HG02973 (cell line): Measurements from ENCODE around the gene NTRK3.
"Not testable (repeated sequence)": the region's sequence is repeated elsewhere in the genome, so short reads cannot be mapped to it uniquely, and the experiment has no call there.

Experiments used
- ATAC-seq: cut with Tn5 transposase; IDR thresholded peaks from one replicate; pipeline ENCODE4 v1.9.1; 2021; ENCODE audit warnings: moderate library complexity; ENCODE audit not compliant: unreplicated experiment

The NTRK3 gene

DNA sequence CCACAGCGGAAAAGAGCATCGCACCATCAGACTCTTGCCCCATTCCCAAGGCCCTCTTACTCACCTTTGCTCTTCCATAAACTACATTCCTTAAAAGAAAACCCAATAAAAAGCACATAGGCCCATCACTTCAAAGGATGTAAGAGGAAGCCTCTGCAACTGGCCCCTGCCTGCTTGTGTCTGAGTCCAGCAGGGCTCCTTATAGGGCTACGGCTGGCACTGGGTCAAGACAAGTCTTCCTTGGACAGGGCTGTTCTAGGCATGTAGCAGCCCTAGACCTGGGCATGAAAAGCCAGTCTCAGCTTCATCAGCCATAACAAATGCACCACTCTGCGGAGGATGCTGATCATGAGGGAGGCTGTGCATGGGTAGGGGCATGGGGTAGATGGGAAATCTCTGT is 218.3 kb downstream of the NTRK3 start:
- ATAC-seq: no peak

DNA sequence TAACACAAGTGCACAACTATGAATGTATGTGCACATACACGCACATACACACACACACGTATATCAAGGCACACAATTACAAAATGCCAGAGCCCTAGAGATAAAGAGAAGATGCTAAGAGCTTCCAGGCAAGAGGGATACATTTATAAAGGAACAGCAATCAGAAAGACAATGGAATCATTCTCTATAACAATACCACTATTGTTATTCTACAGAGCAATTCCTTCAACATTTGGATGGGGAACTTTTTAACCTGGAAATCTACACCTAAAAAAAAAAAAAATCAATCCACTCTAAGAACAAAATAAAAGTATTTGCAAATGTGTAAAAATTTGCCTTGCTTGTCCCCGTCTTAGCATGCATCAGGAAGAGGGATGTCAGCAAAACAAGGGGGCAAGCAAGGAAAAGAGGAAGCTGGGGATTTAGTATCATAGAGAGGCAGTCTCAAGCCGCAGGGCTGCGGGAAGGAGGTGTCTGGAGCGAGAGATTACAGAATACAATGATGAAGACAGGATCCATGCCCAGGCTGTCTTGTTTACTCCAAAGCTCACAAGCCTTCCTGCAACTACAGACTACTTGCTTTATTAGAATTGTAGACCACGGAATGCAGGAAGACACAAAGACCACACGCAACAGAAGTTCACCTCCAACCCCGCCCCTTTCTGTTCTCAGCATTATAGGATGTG is 220.2 kb downstream of the NTRK3 start:
- ATAC-seq: no peak

DNA sequence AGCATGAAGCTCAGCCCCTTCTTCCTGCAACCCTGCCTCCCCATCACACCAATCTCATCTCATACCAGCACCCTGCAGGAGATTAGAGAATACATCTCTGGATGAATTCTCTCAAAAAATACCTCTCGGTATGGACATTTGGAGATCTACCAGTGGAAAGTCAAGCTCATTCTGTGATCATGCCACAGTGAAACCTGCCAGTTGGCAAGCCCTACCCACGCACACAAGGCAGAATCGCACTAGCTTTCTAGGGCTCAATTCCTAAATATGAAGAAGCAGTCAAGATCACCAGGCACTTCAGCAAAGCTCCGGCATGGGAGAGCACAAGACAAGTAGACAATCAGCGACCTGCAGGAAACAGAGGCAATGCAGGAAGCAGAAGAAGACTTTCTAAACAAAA is 221.2 kb downstream of the NTRK3 start:
- ATAC-seq: no peak

DNA sequence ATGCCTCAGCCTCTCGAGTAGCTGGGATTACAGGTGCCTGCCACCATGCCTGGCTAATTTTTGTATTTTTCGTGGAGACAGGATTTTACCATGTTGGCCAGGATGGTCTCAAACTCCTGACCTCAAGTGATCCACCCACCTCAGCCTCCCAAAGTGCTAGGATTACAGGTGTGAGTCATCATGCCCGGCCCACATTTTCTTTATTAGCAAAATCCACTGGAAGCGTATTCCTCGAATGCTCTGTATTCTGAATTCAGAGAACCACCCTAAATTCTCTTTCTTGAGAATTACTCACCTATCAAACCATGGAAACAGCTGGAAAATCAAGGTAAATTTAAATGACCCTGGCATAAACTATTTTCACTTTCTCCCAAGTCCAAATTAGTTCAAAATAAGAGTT is 223.1 kb downstream of the NTRK3 start:
- ATAC-seq: not testable (repeated sequence)

DNA sequence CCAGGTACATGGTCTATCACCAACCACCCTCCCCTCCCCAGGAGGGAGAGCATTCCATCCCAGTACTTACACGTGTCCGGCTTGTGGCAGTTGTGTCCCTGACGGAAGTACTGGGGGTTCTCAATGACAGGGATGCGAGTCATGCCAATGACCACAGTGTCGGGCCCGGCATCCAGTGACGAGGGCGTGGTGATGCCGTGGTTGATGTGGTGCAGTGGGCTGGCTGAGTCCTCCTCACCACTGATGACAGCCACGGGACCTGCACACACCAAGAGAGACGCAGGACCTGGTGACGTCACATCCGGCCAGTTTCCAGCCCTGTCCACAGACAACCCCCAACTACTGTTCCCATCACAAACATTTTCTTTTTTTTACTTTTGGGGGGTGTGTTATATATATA is 223.8 kb downstream of the NTRK3 start:
- ATAC-seq: no peak

DNA sequence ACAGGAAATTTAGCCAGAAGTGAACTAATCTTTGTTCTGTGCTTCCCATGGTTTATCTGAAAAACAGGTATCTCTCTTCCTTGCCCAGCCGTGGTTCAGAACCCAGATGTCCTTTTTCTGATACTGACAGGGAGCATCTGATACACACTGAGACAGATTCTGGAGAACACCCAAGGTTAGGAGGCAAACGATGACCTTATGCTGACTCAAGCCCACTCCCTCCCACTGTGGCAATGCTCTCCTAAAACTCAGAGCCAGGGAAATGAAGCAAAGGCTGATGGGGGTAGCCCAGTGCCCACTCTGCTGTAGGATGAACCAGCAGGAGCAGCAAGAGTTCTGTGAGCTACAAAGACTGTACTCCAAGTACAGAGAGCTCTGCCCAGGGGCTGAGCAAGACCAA is 225.1 kb downstream of the NTRK3 start:
- no peak for ATAC-seq

DNA sequence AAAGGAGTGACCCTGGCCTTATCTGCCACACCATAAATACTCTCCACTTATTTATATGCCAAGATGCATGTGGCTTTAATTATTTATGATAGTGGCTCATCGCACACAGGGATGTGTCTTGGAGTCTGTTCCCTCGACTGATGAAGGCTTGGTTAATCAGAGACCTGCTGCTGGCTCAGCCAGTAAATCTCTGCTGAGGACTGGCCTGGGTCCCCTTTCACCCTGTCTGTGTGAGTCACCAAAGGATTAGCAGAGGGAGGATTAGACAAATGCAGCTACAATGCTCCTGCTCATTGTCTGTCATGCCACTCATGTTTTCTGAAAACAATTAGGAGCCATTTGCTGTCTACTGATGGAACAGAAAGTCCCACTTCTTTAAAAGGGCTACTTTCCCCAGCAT is 226.8 kb downstream of the NTRK3 start:
- ATAC-seq: no peak

DNA sequence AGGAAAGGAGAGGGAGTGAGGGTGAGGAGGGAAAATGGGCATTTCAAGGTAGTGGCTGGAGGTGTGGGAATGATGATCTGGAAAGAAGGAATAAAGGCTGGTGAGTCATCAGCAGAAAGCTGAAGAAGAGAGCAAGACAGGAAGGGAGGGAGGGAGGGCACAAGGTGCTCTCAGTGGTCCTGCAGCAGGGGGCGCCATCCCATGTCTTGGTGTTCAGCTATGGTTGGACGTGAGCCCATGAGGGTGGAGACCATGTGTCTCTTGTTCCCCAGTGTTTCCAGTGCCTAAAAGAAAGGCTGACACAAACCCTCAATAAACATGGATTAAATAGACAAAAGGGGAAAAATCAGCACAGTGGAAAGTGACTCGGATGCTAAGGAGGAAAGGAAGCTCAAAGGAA is 228.5 kb downstream of the NTRK3 start:
- no peak for ATAC-seq

DNA sequence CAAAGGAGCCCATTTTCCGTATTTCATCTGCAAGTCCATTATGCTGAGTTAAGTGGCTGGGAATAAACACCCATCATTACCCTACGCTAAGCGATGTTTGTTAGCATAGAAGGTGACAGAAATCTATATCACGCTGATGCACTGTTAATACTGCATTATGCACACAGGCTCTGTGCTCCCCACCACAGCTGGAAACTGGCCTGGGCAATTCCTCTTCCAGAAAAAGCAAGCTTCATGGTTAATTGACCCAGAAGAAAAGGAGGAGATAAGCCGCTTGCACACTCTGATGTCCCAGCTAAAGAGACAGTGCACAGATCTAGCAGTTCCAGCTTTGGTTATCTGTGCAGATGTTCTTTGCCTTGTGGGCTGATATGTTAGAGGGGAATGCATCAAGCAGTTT is 232.6 kb downstream of the NTRK3 start:
- ATAC-seq: no peak

DNA sequence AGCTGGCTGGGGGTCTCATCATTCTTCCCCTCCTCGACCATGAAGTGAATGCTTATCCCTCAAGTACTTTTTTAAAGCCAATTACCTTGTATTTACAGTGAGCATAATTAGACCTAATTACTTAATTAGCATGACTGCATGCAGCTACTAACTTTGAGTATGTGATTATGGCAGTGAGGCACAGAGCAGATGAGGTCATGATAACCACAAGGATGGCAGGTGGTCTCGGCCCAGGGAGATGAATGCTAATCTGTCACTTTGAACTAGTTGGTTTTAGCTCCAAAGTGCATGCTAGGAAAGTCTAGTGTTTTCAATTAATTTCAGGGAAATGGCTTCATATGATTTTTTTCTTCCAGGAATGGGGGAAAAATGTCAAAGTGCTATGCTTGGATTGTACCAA is 233.8 kb downstream of the NTRK3 start:
- ATAC-seq: no peak

DNA sequence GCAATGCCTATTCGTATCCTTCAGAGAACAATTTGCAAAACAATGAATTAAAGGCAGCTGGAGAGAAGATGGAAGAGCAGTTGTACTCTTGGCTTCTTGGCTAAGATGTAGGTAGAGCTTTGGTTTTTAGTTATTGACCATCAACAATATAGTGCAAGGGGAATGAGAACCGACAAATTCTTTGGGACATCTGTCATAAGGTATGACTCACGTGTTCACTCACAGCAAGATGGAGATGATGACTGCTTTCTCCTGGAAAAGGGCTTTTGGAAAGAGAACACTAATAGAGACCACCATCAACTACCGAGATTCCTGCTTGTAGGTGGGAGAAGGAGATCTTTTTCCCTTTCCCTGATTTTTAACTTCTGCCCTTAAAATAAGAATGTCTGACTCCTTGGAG is 234.9 kb downstream of the NTRK3 start:
- no peak for ATAC-seq

DNA sequence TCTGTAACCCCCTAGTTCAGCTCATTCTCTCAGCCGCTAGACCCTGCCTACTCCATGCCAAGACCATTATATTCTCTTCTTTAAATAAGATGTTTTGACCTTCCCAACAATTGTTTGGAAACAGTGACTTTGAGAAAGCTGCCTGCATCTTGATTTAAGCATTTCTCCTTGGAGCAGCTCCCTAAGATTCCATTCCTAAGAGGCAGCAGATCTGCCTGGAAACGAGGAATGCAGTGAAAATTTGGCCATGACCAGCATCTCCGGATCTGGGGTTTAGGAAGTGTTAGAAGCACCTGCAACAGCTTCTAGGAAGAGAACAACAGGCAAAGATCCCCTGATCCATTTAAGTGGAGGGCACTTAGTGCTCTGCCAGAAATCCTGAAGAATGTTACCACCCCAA is 235.7 kb downstream of the NTRK3 start:
- no peak for ATAC-seq

DNA sequence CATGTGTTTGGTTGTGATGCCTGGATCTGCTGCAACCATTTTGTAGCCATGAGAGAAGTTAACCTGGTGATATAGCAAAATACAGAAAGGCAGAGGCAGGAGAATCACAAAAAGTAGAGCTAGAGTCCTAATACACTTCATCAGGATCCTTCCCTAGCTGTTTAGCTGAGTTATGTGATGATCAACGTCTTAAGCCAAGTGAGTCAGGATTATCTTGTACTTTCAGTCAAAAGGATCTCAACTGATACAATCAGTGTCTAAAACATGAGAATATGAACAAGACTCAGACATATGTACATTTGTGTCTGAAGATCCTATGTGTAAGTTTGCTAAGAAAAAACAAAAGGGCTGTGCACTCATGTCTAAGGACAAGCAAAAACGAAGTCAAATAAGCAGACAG is 236.9 kb downstream of the NTRK3 start:
- ATAC-seq: no peak

DNA sequence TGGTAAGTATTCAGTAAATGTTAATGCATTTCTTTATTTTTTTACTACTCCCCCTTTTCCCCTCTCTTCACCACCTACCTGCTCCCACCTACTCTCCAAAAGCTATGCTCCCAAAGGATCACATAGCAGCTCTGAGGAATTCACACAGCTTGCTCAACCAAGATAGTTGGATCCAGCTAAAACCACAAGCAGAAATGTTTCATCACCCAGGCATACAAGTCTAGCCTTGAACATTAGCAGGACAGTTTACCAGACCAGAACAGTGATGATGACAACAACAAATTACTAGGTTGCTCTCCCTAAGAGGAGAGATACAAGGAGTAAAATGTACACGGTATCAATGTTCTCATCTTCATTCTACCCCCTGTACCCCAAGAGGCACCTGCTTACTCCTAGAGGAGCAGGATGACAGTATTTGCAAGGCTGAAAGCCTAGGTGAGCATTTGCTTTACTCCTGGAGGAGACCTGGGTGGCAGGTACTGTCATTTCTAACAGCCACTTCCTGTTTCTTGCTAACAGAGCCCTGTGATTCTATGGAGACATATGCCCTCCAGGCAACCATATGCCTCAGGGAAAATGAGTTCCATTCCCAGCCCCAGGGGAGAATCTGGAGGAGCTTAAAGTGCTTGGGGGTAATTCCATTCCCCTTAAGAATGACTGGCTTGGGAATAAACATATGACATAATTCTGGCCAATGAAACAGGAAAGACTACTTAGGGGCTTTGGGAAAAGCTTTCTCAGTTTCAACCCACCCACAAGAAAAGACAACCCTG is 237.5 kb downstream of the NTRK3 start:
- ATAC-seq: no peak

DNA sequence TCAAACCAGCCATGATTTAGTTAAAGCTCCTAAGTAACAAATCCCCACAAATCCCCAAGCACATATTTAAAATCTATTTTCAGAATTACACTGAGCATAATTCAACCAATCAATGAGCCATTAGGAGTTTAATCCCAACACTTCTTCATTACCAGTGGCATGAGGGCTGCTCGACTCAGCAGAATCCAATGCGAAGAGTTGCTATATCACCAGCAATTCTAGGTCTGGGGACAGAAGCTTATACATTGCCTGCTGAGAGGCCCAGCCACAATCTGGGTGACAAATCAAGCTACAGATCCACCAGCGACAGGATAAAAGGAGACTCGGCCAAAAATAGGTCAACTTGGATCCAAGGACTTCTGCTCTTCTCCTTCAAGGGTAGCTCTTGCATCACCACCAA is 238.8 kb downstream of the NTRK3 start:
- ATAC-seq: no peak

DNA sequence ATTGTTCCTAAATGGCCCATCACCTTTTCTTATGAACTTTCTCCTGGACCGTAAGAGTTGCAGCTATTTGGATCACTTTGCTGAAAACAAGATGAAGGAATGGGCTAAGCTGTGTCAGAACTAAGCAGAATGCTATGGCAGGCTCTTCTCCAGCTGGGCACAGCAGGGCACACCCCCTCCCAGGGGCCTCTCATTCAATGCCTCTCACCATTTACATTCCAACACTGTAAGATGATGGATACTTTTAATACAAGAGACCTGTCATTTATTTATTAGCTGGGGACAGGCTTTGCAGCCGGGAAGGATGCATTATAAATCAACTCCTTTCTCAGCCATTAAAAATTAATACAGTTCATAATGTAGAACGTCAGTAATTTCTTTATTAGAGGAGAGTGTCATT is 240.1 kb downstream of the NTRK3 start:
- ATAC-seq: no peak

DNA sequence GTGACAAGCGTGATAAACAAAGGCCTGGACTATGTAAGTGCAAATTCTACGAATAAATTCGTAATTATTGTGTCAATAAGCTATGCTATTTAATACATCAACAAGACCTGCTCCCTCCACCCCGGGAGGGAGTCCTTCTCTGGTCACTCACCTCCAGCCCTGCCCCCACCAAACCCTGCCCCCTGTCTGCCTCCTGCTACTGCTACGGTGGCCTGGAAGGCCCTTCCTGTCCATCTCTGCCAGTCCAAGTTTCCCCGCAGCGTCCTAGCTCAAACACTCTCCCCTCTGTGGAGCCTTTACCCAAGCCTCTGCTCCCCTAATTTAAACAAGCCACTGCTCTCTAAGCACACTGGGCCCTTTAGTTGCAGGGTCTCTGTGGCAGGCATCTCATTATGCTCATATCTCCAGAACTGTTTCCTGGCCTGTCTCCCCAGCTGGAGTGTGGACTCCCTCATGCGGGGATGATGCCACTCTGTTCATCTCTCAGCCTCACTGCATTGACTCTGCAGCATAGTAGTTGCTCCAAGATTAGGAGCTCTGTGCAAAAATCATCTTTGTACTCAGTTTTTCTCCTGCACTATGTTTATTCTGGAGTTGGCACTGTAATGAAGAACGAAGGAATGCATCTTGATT is 241.2 kb downstream of the NTRK3 start:
- ATAC-seq: no peak

DNA sequence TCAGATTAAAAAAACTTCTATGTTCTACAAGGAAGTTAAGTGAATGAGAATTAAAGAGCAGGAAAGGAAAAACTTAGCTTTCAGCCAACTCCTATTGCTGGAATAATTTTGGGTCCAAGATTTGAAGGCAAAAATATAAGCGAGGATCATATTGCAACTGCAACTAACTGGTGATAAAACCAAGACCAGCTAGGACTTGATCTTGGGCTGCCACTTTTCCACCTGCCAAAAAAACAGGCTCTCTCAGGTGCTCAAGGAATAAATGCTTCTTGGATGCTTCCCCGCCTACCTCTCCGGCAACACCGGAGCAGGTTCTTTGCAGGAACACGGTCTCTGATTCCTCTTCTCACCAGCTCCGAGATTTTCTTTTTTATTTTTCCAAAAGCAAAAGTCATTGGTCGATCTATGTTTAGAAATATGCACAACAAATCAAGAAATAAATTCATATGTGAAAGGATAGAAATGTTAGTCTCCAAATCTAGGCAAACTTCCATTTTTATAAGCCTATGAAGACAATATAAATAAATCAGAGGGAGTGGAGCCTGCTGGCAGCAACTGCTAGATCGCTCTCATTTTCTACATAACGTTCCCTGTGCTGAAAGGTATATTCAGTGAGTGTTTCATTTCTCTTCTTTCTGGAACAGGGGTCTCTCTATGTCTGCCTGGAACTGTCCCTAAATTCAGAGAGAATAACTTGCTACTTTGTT is 241.9 kb downstream of the NTRK3 start:
- no peak for ATAC-seq

DNA sequence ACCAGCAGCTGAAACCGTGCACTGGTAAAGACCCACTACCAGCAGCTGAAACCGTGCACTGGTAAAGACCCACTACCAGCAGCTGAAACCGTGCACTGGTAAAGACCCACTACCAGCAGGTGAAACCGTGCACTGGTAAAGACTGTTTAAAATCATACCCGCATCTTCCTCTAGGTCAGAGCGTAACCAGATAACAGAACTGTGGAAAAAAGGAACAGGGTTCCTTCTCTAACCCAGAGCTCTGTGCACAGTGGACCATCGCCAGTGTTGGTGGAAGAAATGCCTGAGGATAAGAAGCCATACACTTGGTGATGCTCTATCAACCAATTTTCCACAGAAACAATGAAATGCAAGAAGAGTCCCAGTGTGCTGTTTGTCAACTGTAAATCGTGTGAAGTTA is 243.4 kb downstream of the NTRK3 start:
- ATAC-seq: no peak

DNA sequence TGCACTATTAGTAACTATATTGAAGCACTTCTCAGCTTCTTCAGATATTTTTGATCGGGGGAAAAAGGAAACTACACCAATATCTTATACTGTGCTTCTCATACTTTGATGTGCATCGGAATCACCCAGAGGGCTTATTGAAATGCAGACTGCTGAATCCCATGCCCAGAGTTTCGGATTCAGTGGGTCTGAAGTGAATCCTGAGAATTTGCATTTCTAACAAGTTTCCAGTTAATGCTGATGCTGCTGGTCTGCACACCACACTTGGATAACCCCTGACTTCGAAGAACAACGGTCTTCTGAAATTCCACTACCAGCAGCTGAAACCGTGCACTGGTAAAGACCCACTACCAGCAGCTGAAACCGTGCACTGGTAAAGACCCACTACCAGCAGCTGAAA is 243.9 kb downstream of the NTRK3 start:
- no peak for ATAC-seq

DNA sequence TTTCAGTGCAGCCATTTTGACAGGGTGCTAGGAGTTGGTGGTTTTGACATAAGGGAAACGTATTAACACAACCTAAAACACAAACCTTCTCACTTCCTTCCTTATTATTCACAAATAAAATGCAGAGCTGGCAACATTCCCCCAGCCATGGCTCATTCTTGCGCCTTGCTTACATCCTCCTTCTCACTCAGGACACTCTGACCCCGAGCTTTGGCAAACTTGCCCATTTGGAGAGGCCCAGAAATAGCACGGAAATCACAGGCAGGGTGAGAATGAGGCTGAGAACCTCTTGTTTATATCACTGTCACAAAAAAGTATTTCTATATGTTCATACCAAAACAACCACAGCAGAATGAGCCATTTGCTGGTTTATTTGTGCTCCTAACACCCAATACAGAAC is 244.3 kb downstream of the NTRK3 start:
- ATAC-seq: no peak

DNA sequence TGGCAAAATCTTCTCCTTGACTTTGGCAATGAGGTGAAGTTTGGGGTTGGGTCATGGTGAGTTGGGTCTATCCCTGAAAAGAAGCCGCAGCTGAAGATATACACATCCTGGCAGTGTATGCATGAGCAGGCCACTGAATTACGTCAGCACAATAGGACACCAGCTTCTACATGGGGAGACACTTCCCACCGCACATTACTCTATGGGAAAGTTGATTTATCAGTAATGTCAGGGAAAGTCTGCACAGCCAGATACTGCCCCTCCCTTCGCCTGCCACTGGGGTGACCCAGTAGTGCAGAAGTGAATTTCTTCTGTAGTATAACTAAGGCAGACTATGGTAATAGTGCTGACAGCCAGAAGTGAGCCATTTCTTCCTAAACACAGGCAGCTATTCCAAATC is 245.0 kb downstream of the NTRK3 start:
- no peak for ATAC-seq
